Measurements from ENCODE around the gene HOMER2.
"Not testable (repeated sequence)": the region's sequence is repeated elsewhere in the genome, so short reads cannot be mapped to it uniquely, and the experiment has no call there.

The HOMER2 gene

GRCh38 chr15:82963471-82964341, 11.2 kb upstream of the HOMER2 start:
- DNase-seq: no peak

GRCh38 chr15:82960766-82961165, 8.2 kb upstream of the HOMER2 start:
- no peak for DNase-seq

- DNase-seq: no peak
Measured at GRCh38 chr15:82959423-82959822, 6.9 kb upstream of the HOMER2 start.

GRCh38 chr15:82958638-82959037, 6.1 kb upstream of the HOMER2 start:
- DNase-seq: no peak

GRCh38 chr15:82951472-82952157, 905 bp downstream of the HOMER2 start:
- DNase-seq: no peak

GRCh38 chr15:82950746-82951370, 1.7 kb downstream of the HOMER2 start:
- no peak for DNase-seq

GRCh38 chr15:82950295-82950694, 2.2 kb downstream of the HOMER2 start:
- DNase-seq: no peak

GRCh38 chr15:82946155-82946701, 6.3 kb downstream of the HOMER2 start:
- DNase-seq: no peak

GRCh38 chr15:82945326-82945725, 7.2 kb downstream of the HOMER2 start:
- no peak for DNase-seq

- no peak for DNase-seq
Measured at GRCh38 chr15:82944821-82945220, 7.7 kb downstream of the HOMER2 start.

GRCh38 chr15:82944056-82944455, 8.5 kb downstream of the HOMER2 start:
- DNase-seq: no peak

- DNase-seq: no peak
Measured at GRCh38 chr15:82943176-82943575, 9.3 kb downstream of the HOMER2 start.

GRCh38 chr15:82942691-82943090, 9.8 kb downstream of the HOMER2 start:
- DNase-seq: no peak

- DNase-seq: not testable (repeated sequence)
Measured at GRCh38 chr15:82939678-82940077, 12.8 kb downstream of the HOMER2 start.

- DNase-seq: no peak
Measured at GRCh38 chr15:82937712-82938058, 14.8 kb downstream of the HOMER2 start.

- DNase-seq: no peak
Measured at GRCh38 chr15:82936966-82937711, 15.4 kb downstream of the HOMER2 start.

GRCh38 chr15:82935382-82935781, 17.1 kb downstream of the HOMER2 start:
- DNase-seq: no peak

- DNase-seq: no peak
Measured at GRCh38 chr15:82934100-82934880, 18.2 kb downstream of the HOMER2 start.

GRCh38 chr15:82933576-82933975, 18.9 kb downstream of the HOMER2 start:
- DNase-seq: peak; percentile 21

GRCh38 chr15:82931221-82931620, 21.3 kb downstream of the HOMER2 start:
- no peak for DNase-seq

- no peak for DNase-seq
Measured at GRCh38 chr15:82930461-82930860, 22.1 kb downstream of the HOMER2 start.

GRCh38 chr15:82928711-82929110, 23.8 kb downstream of the HOMER2 start:
- DNase-seq: no peak

Measured in stimulated activated CD4-positive, alpha-beta T cell treated with anti-CD3 and anti-CD28 coated beads, Interleukin-1b, Interleukin-23, amount 100 ng/mL, for 48 hours (primary cell).